IPS DF 4.7 (cell line): ENCODE data around the gene SARNP.

Source experiments
- DNase-seq: peaks from one replicate; pipeline ENCODE4 v3.0.0-alpha.2; 2013; ENCODE audit warnings: low spot score; ENCODE audit errors: extremely low read depth

SARNP gene

GRCh38 chr12:55711786-55712553, 105.6 kb downstream of the SARNP start:
- no peak for DNase-seq

- no peak for DNase-seq
Observed at GRCh38 chr12:55708695-55709233, 108.8 kb downstream of the SARNP start.

GRCh38 chr12:55707841-55708694, 109.5 kb downstream of the SARNP start, which contains the start of gene ITGA7:
TSS of gene ITGA7 (minus strand) at chr12:55707904. CDS start at chr12:55707682, 222 bp downstream.
- DNase-seq: peak; percentile 87
